DMS 273 treated with DMSO at 0.1 percent for 48 hours (cell line): ENCODE measurements around the gene PTPRM.

ENCODE experiments used
- DNase-seq: peaks from one replicate; lab custom pipeline; 2025; lab: John Stamatoyannopoulos, UW

The PTPRM gene

GRCh38 chr18:7567474-7568425, 634 bp downstream of the PTPRM start:
- no peak for DNase-seq

DNA sequence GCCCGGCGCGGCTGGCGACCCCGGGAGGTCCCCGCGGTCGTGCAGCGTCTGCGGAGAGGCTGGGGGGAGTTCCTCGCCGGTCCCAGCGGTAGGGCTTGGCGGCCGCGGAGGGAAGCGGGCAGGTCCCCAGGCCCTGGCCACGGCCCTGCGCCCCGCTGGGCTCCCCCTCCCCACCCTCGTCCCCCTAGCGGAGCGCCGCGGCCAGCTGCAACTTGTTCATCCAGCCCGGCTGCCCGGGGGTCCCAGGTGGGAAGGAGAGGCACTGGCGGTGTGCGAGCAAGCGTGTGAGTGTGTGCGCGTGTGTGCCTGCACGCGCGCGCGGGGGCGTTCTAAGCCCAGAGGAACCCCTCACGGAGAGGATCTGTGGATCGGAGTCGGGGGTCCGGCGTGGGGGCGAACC, 1.3 kb downstream of the PTPRM start:
- no peak for DNase-seq

GRCh38 chr18:7571626-7572025, 4.5 kb downstream of the PTPRM start:
- no peak for DNase-seq

GRCh38 chr18:7572822-7573221, 5.7 kb downstream of the PTPRM start:
- no peak for DNase-seq

GRCh38 chr18:7575465-7576028, 8.4 kb downstream of the PTPRM start:
- DNase-seq: no peak

GRCh38 chr18:7576077-7576476, 9.0 kb downstream of the PTPRM start:
- no peak for DNase-seq

DNA sequence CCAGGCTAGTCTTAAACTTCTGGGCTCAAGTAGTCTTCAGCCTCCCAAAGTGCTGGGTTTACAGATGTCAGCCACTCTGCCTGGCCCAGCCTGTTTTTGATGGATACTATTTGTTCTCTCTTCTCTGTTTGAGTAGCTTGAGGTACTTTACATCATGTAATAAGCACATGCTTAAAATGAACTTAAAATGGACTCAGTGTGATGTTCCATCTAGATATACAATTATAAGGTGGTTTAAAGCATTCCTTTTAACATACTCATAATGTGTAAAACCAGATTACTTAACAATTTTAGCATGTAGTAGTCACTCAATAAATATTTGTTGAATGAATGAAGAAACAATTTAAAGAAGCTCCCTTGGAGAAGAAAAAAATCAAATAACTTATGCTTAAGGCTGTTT, 9.6 kb downstream of the PTPRM start:
- DNase-seq: no peak

DNA sequence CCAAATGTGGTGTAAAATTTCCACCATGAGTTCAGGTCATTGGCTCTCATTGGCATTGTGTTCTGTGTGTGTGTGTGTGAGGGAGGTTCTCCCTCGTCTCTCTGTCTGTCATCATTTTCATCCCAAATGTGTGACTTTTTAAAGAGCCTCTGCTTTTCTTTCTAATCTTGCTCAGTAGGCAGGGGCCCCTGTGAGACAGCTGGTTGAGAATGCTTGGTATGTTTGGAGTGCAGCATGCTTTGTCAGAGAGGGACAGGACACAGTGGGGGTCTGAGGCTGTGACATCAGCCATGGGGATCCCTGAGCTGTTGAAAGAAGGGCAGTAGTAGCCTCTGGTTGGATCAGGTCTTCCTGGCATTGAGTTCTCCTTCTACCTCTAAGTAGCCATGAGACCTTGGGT, 10.6 kb downstream of the PTPRM start:
- DNase-seq: no peak

- no peak for DNase-seq
Observed at GRCh38 chr18:7579176-7579917, 12.2 kb downstream of the PTPRM start.

DNA sequence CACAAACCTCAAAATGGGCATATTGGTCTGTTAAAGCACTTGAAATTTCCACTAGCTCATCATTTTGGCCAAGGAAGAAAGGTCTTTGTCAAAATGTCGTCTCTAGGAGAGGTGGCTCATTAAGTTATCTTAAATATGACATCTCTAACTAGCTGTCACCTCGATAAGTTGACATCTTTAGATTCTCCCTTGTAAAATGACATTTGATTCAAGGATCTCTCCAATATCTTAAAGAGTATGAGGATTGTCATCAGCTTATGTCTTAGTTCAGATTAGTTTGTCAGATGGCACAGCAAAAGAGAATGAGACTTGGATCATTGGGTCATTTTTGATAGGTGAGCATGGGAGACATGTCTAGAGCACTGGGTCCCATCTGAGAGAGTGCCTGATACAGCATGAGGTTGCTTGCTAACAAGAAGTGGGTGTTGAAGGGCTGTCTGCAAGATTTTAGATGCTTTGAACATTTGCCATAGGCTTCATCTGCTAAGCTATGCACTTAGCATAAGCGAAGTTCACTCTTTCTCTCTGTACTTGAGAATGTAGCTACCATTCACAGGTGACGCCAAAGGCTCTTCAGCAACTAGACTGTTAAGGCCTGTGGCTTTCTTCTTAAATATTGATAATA, 12.9 kb downstream of the PTPRM start:
- DNase-seq: no peak

DNA sequence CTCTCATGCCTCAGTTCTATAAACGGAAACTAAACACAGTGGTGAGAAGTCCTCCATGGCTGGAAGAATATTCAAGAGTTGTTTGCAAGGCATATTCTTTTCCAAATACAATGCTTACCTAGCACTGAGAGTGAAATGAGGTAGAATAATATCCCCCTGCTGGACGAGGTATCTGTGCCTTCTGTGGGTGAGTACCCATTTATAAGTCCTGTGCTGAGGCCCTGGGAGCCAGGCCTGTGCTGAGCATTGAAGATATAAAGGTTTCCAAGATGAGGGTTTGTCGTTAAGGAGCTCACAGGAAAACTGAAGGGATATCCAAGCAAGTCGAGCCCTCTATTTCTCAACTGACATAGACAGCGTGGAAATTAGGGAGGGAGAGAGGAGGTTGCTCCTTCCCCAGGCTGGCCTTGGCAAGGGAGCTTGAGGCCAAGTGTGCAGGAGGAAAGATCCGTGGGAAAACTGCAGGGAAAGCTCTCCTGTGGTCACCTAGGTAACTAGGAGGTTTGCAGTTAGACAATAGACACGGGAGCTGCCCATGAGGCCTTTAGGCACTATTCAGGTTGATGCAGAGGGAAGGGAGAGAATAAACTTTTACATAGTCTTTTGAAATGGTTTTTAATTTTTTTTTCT, 17.6 kb downstream of the PTPRM start:
- no peak for DNase-seq

DNA sequence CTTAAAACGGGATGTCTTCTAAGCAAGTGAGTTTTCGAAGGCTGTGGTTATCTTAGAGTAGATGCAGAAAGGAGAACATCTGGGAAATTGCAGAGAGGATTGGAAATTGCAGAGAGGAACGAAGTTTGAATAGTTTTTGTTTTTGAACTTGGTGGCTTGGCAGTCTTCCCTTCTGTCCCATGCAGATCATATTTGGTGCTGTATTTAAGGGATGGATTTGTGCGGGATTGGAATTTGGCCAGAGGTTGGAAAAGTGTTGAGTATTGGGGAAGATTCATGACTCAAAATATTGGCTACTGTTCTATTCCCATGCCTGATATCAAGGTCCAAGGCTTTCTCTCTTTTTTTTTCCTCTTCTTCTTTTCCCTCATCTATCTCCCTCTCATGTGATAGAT, 18.2 kb downstream of the PTPRM start:
- DNase-seq: no peak

- no peak for DNase-seq
Observed at GRCh38 chr18:7586379-7586778, 19.3 kb downstream of the PTPRM start.

DNA sequence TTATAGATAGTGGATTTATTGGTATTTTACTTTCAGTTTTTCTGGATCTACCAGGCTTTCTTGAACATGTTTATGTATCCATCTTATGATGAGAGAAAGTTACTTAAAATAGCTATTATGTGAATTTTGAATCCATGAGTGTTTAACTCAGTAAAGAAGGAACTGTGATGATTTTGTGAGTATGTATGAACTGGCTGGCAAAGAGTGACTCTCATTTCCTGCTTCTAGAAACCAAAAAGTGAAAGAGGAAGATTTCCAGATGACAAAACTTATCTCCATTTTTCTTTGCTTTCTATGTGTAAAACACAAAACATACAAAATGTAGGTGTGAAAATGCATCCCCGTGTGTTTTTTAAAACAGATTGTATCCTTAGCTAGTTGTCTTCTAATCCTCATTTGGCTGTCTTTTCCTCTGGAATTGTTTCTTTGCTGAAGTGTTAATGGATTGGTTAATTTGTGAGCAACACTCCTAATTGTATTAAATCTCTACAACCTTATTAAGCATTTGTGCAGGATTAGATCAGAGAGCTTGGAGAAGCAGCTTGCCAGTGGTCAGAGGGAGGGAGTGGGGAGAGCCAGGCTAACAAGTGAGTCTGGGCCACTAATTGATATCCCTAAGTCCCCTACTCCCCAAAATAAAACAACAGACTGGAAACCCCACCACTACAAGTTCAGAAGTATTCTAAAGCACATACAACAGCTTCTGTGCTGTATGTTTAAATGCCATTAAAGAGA, 23.9 kb downstream of the PTPRM start:
- no peak for DNase-seq

DNA sequence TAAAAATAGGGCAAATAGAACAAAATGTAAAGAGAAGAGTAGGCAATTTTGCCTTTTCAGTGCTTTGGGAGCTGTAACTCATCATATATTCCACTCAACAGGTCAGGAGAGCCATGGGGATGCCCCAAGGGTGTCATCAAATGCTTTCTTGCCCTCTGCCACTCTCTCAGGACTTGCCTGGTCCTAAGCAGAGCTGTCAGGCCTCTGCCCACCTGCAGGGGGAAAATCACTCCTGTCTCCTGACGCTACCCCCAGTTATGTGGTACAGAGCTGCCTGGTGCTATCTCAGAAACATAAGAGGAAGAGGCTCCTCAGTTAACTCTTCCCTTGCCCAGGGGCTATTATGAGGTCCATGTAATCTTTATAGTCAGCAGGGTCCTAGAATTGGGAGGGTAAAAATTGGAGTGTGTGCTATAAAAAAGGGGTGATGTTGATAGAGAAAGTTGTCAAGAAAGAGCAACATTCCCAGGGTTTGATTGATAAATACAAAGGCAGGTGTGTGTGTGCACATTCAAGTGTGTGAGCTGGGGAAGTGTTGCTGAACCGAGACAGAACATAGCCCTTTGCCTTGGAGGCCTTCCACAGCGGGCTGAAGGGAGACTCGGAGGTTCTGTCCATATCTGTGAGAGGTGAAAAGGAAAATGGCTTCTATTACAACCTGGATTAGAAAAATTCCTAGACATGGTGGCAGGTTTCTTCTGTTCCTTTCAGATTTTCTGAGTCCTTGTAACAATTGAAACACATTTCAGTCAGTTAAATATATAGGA, 25.4 kb downstream of the PTPRM start:
- no peak for DNase-seq

DNA sequence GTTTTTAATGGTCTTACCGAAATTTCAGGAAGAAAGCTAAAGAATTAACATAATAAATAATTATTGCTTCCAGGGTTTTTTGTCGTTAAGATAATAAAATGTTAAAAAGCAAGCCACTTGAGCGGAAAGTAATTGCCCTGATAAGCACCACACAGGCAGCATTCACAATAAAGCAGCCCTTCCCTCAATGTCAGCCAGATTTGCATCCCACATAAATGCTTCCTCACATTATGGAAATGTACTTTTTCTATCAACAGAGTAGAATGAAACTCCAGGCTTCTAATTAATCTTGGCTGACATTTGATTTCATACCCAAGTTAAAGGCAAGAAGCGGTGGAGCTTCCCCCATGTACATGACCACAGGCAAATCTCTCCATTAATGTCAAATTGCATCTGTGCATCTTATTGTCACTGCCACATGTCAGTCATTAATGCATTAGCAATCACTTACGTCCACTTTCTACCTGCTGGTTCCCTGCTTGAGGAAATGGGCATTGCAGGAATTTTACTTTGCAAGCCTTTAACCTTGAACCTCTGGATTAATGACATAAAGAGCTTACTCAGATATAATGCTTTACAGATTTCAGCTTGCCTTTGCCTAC, 26.2 kb downstream of the PTPRM start:
- no peak for DNase-seq

DNA sequence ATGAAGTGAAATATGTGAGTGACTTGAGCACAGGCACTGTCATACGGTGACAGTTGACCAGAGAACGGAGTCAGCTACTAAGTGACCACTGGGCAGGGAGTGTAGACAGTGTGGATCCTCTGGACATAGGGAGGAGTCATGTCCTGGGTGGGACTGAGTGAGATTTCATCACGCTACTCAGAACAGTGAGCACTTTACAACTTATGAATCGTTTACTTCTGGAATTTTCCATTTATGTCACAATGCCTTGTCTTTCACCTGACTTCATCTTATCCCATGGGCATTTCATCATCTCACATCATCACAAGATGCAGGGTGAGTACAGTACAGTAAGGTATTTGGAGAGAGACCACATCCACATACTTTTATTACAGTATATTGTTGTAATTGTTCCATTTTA, 29.0 kb downstream of the PTPRM start:
- no peak for DNase-seq

DNA sequence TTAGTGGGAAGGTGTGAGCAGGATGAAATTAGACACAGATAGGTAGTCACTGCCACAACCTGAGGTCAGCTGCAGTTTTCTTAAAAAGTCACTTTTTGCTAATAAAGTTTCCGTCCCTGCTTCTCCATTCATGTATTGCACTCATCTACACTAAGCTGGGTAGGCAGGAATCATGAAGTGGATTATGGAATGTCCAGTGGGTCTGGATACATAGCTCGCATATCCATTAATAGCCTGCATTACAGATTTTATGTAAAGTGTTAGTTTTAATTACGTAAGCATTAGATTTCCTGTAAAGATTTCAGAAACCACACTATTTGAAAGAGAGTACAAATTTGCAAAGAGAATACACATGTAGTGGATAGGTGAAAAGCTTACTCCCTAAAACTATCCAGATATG, 30.4 kb downstream of the PTPRM start:
- no peak for DNase-seq

DNA sequence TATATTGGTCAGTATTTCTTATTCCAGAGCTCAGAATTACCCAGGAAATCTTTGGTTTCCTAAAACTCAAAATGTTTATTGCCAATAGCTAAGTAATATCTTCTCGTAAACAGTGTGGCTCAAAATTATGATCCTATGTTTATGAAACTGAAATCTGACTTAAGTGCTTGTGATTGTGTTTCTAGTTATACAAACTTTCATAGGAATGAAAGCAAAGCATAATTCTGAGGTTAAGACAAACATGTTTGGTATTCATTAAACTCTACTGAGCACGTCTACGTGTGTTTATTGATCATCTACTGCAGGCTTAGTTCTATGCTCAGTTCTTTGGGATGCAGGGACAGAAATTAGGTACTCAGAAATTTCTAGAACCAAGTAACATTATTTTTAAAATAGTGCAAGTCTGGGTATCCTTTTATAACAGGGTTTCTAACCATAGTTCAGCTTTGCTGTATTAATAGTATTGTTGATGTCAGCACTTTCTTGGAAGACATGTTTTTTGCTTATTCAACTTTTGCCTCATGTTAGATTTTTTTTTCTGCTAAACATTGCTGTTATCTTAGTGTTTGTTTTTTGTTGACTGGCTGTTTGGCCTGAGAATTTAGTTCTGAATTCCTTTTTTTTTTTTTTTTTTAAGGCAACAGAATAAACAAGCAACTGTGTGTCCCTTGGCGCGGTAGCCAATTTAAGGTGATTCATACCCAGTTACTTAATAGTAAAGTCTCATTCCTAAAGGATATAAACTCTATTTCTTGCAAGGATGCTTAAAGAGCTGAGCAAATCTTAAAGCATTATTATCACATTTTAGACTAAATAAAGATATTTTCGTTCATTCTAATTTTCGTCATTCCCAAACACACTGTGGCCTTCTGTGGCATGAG, 31.3 kb downstream of the PTPRM start:
- DNase-seq: no peak
